Hepatocyte (in vitro differentiated cells): ENCODE data around the gene PCGF1.

Source experiments
- EZH2 ChIP-seq: fragments of 200-600 bp; sonication (generic); IDR thresholded peaks from 2 replicates; pipeline ENCODE4 v1.6.1; 2016; ENCODE audit warnings: antibody characterized with exemption, mild to moderate bottlenecking, borderline replicate concordance
- EZH2phosphoT487 ChIP-seq: fragments of 200-600 bp; sonication (generic); IDR thresholded peaks from one replicate; pipeline ENCODE4 v1.6.1; 2018; ENCODE audit warnings: antibody characterized with exemption, mild to moderate bottlenecking, low read depth, moderate library complexity; ENCODE audit not compliant: unreplicated experiment, severe bottlenecking
- TF ChIP-seq, protein P1 (sequence below): fragments of 200-600 bp; sonication (generic); IDR thresholded peaks from 2 replicates; pipeline ENCODE4 v1.5.1; 2016; ENCODE audit warnings: antibody characterized with exemption, mild to moderate bottlenecking; ENCODE audit not compliant: poor library complexity

DNA sequence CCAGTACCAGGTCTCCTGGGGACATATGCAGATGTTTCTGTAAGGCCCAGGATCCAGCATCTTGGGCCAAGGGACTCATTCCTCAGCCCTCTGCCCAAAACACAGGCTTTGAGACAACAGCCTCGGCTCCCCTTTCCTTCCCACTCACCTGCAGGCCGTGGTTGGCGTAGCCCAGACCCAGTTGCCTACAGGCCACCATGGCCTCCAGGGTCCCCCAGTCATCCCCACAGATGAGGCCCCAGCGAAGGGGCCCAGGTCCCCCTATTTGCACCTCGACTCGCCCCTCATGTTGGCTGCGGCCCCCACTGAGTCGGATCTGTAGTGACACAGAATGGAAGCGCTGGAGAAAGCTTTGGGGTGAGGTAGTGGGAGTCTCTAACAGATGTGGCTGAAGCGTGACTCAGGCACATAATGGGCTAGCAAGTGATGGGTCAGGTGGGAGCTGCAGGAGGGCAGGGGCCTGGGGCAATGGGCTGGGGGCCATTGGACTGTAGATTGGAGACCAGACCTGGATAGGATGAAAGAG, 28.0 kb upstream of the PCGF1 start:
- TF ChIP-seq, protein P1, sequence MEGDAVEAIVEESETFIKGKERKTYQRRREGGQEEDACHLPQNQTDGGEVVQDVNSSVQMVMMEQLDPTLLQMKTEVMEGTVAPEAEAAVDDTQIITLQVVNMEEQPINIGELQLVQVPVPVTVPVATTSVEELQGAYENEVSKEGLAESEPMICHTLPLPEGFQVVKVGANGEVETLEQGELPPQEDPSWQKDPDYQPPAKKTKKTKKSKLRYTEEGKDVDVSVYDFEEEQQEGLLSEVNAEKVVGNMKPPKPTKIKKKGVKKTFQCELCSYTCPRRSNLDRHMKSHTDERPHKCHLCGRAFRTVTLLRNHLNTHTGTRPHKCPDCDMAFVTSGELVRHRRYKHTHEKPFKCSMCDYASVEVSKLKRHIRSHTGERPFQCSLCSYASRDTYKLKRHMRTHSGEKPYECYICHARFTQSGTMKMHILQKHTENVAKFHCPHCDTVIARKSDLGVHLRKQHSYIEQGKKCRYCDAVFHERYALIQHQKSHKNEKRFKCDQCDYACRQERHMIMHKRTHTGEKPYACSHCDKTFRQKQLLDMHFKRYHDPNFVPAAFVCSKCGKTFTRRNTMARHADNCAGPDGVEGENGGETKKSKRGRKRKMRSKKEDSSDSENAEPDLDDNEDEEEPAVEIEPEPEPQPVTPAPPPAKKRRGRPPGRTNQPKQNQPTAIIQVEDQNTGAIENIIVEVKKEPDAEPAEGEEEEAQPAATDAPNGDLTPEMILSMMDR: no peak
- no peak for TF ChIP-seq EZH2
- no peak for TF ChIP-seq EZH2phosphoT487
